ENCODE measurements around the gene ANGPTL2.

GRCh38 chr9:127119320-127119709, 3.1 kb downstream of the ANGPTL2 start:
- no peak for TF ChIP-seq POLR2A (IDR thresholded peaks at IDR 0.05)
- TF ChIP-seq CTCF (IDR thresholded peaks at IDR 0.05): no peak
- TF ChIP-seq EP300 (IDR thresholded peaks at IDR 0.05): no peak
